RWPE1 (cell line): Measurements from ENCODE around the gene NAALADL2.
"Not testable (repeated sequence)": the region's sequence is repeated elsewhere in the genome, so short reads cannot be mapped to it uniquely, and the experiment has no call there.

ENCODE experiments used
- CTCF ChIA-PET: fragments of 350-600 bp; sonication (Branson Sonifier 250); formaldehyde crosslinking; extraction: SDS; loops from one replicate; lab custom pipeline; 2021; lab: Yijun Ruan, JAX
- POLR2A ChIA-PET: fragments of 400-600 bp; formaldehyde crosslinking; extraction: SDS; loops from one replicate; lab custom pipeline; 2020; ENCODE audit warnings: antibody characterized with exemption; ENCODE audit not compliant: low non-redundant PET; lab: Yijun Ruan, JAX
- DNase-seq: peaks from one replicate; pipeline ENCODE4 v3.0.0; 2012; ENCODE audit warnings: low spot score
- H3K27ac ChIP-seq: fragments of 450-650 bp; 2 replicates; pipeline ENCODE4 v1.5.1; 2017
- TF ChIP-seq, protein P1 (sequence below): fragments of 450-650 bp; conservative IDR thresholded peaks from 2 replicates; pipeline ENCODE4 v1.5.1; 2017; ENCODE audit warnings: low read depth, mild to moderate bottlenecking

NAALADL2 gene

DNA sequence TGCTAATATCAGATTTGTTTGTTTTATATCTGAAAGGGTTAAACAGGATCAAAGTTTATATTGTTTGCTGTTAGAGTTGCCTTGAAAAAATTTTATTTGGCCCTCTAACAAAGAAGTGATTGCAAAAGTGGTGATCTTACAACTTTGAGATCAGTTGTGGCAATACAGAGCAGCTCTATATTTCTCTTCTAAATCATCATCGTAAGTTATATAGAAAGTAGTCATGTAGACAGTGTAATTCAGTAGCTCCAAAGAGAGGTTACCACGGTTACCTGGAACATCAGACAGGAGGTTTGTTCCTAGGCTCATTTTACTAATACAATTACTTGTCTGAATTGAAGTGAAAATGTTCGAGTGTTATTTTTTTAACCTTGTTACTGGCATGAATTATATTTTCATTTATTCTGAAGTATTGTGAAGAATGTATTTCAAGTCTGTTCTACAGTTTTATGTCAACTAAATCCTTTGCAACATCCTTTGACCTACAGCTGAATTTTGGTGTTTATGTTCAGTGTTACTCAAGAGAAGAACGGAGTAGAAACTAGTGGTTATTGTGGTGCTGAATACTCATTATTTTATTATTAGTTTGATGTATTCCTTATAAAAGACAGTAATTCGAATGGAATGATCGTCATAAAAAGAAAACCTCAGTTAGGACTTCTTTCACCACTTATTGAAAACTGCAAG, 214.2 kb downstream of the NAALADL2 start:
- ChIA-PET CTCF (no interaction called here), POLR2A (no interaction called here)
- TF ChIP-seq, protein P1, sequence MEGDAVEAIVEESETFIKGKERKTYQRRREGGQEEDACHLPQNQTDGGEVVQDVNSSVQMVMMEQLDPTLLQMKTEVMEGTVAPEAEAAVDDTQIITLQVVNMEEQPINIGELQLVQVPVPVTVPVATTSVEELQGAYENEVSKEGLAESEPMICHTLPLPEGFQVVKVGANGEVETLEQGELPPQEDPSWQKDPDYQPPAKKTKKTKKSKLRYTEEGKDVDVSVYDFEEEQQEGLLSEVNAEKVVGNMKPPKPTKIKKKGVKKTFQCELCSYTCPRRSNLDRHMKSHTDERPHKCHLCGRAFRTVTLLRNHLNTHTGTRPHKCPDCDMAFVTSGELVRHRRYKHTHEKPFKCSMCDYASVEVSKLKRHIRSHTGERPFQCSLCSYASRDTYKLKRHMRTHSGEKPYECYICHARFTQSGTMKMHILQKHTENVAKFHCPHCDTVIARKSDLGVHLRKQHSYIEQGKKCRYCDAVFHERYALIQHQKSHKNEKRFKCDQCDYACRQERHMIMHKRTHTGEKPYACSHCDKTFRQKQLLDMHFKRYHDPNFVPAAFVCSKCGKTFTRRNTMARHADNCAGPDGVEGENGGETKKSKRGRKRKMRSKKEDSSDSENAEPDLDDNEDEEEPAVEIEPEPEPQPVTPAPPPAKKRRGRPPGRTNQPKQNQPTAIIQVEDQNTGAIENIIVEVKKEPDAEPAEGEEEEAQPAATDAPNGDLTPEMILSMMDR = no peak
- no peak for DNase-seq
- no peak overlapping the region for H3K27ac ChIP-seq

- no peak overlapping the region for H3K27ac ChIP-seq
- ChIA-PET POLR2A (no interaction called here), CTCF (no interaction called here)
- TF ChIP-seq, protein P1 = no peak
- DNase-seq = no peak
Measured at GRCh38 chr3:175075269-175075668, 216.1 kb downstream of the NAALADL2 start.

DNA sequence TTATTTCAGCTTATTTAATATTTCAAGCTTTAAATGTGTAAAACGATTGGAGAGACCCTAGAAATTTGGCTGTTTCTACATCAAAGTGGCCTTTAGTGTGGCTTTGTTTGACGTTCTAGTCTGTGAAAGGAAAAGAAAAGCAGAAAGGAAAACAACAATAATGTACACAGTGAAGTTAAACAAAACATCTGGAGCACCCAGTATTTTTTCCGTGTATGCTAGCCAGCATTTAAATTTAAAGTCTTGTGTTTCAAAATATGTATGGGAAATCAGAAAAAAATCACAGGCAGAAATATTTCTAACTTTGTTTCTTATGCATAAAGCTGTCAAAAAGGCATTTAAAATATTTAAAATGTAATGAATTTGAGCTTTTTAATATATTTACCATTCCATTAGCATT, 218.1 kb downstream of the NAALADL2 start:
- TF ChIP-seq, protein P1 = no peak
- ChIA-PET POLR2A (no interaction called here), CTCF (no interaction called here)
- DNase-seq = no peak
- no peak overlapping the region for H3K27ac ChIP-seq

- no peak overlapping the region for H3K27ac ChIP-seq
- POLR2A ChIA-PET = no interaction called here
- TF ChIP-seq, protein P1 = no peak
- DNase-seq = no peak
- CTCF ChIA-PET = no interaction called here
Measured at GRCh38 chr3:175082631-175083030, 223.5 kb downstream of the NAALADL2 start.

GRCh38 chr3:175087128-175087527, 228.0 kb downstream of the NAALADL2 start:
- POLR2A ChIA-PET, H3K27ac ChIP-seq, DNase-seq, CTCF ChIA-PET: not testable (repeated sequence)

DNA sequence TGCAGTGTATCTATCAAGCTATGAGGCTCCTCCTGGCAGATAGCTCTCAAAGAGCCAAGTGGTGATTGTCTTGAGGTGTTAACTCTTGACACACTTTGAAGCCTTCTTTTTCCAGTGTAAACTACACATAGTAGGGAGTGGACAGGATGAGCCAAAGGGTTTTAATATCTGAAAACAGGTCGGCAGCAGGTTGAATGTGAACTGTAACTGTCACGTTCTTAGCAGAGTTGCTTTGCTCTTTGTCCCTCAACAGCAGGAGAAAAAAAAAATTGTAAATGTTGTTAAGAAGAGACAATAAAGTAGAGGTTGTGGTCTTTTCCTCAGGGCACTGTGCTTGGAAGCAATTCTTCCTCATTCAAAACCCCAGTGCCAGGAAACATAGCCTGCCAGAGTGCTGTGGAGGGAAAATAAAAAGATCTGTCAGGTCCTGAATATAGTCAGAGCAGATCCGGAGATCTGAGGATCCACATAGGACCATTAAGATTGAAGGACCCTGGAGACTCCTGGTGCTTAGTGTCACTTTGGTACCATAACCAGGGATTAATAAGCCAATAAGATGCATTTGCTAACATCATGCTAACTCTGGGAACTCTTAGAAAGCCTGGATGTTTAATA, 229.7 kb downstream of the NAALADL2 start:
- POLR2A ChIA-PET = no interaction called here
- DNase-seq = no peak

More for the DNA sequence above, 229.7 kb downstream of the NAALADL2 start:
- no peak overlapping the region for H3K27ac ChIP-seq
- CTCF ChIA-PET = no interaction called here
- TF ChIP-seq, protein P1 = no peak
